Duodenal mucosa (tissue), 2 donors: ENCODE measurements around the gene RPS6KB2.
"Not testable (repeated sequence)": the region's sequence is repeated elsewhere in the genome, so short reads cannot be mapped to it uniquely, and the experiment has no call there.

Experiments used
- H3K27ac ChIP-seq: one replicate; pipeline ENCODE4 v1.7.0; 2013; ENCODE audit warnings: low read depth, low read length
- H3K27me3 ChIP-seq, 2 donors: one replicate each; pipeline ENCODE4 v1.7.0; 2013; ENCODE audit warnings: low read length in 2 of 2, control low read depth in 1 of 2; ENCODE audit not compliant: insufficient read depth in 2 of 2, control insufficient read depth in 1 of 2
- H3K36me3 ChIP-seq, 2 donors: one replicate each; pipeline ENCODE4 v1.7.0; 2013; ENCODE audit warnings: low read length in 2 of 2, control low read depth in 1 of 2; ENCODE audit not compliant: insufficient read depth in 2 of 2, control insufficient read depth in 1 of 2
- H3K4me1 ChIP-seq, 2 donors: one replicate each; pipeline ENCODE4 v1.7.0; 2013; ENCODE audit warnings: low read length in 2 of 2, control low read depth in 1 of 2; ENCODE audit not compliant: insufficient read depth in 2 of 2, control insufficient read depth in 1 of 2
- H3K4me3 ChIP-seq, 2 donors: one replicate each; pipeline ENCODE4 v1.7.0; 2013; ENCODE audit warnings: low read length in 2 of 2, low read depth in 1 of 2
- H3K9ac ChIP-seq, 2 donors: one replicate each; pipeline ENCODE4 v1.7.0; 2013; ENCODE audit warnings: low read length in 2 of 2, low read depth in 1 of 2
- H3K9me3 ChIP-seq, 2 donors: one replicate each; pipeline ENCODE4 v1.7.0; 2013; ENCODE audit warnings: low read length in 2 of 2, control low read depth in 1 of 2; ENCODE audit not compliant: control insufficient read depth in 1 of 2

RPS6KB2 gene

DNA sequence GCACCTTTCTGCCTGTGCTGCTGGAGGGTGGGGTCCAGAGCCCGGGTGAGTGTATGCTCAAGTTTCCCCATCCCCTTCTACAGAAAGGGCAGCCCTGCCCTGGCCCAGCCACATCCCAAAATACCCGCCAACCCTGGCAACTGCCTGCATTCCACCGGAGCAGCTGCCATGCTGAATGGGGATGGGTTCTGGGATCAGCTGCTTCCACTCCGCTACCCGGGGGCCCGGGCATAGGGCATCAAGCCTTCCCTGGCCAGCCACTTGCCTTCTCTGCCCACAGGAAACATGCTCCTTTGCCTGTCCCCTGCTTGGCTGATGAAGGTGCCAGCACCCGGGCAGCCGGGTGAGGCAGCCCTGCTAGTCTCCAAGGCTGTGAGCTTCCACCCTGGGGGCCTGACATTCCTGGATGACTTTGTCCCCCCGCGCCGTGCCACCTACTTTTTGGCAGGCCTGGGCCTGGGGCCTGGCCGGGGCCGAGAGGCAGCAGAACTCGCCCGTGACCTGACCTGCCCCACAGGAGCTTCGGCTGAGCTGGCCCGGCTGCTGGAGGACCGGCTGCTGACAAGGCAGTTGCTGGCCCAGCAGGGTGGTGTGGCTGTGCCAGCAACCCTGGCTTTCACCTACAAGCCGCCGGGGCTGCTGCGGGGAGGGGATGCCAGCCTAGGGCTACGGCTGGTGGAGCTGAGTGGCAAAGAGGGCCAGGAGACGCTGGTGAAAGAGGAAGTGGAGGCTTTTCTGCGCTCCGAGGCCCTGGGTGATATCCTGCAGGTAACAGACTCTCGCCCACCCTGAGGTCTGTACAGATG, 9.6 kb upstream of the RPS6KB2 start:
- Histone ChIP-seq H3K27ac (no peak overlapping the region), H3K9ac (no peak overlapping the region), H3K27me3 (no peaks in the 10 kb centered on the region), H3K9me3 (no peaks in the 10 kb centered on the region), H3K4me1 (peaks cover 19 to 27% of the 10 kb centered on the region in 2 donors), H3K4me3 (no peak overlapping the region), H3K36me3 (no peaks in the 10 kb centered on the region)

DNA sequence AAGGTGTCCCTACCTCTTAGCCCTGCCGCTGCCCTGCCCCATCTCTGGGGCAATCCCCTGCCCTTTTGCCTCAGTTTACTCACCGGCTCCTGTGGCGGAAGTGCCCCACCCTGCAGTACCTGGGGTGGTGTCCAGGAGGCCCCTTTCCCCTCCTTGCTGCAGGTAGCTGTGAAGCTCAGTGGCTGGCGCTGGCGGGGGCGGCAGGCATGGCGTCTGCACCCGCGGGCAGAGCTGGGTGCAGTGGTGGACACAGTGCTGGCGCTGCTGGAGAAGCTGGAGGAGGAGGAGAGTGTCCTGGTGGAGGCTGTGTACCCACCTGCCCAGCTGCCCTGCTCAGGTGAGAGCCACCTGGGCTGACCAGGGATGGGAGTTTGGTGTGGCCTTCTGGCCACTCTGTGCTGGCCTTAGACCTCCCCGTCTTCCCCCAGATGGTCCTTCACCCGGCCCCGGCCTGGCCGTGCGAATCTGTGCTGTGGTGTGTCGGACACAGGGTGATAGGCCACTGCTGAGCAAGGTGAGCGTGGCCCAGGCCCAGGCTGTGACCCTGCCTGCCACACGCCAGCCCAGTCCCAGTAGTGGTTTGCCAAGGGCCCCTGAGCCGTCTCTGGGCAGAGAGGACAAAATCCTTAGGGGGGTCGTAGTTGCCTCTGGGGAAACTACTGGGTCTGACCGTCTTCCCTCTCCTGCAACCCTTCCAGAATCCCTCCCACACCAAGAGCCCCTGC, 8.8 kb upstream of the RPS6KB2 start:
- H3K4me3 ChIP-seq, result no peak overlapping the region

DNA sequence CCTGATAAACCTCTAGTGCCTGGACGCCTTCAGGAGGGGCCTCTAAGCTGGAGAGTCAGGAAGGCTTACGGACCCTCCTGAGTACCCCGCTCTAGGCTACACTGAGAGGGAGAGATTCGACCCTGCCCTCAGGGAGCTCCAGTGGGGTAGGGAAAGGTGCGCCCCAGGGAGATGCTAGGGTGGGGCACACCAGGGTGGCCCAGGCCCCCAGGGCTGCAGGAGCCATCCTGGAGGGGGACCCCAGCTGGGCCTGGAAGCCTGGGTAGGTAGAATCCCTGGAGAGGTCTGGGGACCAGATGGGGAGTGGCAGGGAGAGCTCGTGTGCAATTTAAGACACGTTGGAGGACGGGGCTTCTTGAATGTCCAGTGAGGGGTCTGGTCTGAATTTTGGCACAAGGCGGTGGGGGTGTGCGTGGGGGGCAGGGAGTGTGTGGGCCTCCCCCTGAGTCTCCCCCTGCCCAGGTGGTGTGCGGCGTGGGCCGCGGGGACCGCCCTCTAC, 8.1 kb upstream of the RPS6KB2 start:
- Histone ChIP-seq H3K9ac (peak overlapping the region; percentile 39 to 60), H3K4me3 (peak overlapping the region; percentile 60 to 67), H3K36me3 (no peaks in the 10 kb centered on the region), H3K27me3 (no peaks in the 10 kb centered on the region), H3K27ac (peak overlapping the region; percentile 93), H3K9me3 (no peaks in the 10 kb centered on the region), H3K4me1 (peaks cover 16 to 21% of the 10 kb centered on the region in 2 donors)

More for the DNA sequence above, 8.8 kb upstream of the RPS6KB2 start:
- Histone ChIP-seq H3K9me3 (no peaks in the 10 kb centered on the region), H3K9ac (no peak overlapping the region), H3K4me1 (peaks cover 19 to 27% of the 10 kb centered on the region in 2 donors), H3K27me3 (no peaks in the 10 kb centered on the region), H3K36me3 (no peaks in the 10 kb centered on the region), H3K27ac (no peak overlapping the region)

DNA sequence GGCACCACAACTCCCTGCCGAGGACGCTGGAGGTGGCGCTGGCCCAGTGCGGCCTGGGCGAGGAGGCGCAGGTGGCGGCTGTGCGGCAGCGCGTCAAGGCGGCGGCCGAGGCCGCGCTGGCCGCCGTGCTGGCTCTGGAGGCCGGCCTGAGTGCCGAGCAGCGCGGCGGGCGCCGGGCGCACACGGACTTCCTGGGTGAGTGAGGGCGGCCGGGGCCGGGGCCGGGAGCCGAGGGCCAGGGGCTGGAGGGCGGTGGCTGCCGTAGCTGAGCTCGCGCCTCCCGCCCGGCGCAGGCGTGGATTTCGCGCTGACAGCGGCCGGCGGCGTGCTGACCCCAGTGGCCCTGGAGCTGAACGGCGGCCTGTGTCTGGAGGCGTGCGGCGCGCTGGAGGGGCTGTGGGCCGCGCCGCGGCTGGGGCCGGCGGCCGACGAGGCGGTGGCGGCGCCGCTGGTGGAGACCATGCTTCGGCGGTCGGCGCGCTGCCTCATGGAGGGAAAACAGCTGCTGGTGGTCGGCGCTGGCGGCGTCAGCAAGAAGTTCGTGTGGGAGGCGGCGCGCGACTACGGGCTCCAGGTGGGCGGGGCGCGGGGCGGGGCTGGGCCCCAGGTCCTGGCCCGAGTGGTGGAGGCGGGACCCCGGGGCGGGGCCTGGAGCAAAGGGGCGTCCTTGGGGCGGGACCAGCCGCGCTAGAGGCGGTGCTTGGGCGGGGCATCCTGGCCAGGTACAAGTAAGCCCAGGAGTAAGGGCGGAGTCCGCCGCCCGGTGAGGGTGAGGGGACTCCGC, 7.5 kb upstream of the RPS6KB2 start:
- peak overlapping the region; percentile 67 to 68 for H3K4me3 ChIP-seq
- peaks cover 14 to 20% of the 10 kb centered on the region in 2 donors for H3K4me1 ChIP-seq
- peak overlapping the region; percentile 39 to 60 for H3K9ac ChIP-seq

DNA sequence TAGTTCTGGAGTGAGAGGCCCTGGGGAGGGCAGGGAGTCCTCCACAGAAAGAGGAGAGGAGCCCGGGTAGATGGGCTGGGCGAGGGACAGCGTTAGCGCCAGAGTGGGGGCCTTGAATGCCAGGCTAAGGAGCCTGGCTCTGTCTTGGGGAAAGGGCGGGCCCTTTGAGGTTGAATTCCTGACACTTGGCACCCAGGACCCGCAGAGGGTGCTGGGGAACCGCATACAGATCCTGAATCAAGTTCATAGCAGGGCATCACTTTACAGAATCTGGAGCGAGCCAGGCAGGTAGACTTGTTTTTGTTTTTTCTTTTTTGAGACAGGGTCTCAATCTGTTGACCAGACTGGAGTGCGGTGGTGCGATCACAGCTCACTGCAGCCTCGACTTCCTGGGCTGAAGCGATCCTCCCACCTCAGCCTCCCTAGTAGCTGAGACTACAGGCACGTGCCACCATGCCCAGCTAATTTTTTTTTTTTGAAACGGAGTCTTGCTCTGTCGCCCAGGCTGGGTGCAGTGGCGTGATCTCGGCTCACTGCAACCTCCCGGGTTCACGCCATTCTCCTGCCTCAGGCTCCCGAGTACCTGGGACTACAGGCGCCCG, 6.8 kb upstream of the RPS6KB2 start:
- Histone ChIP-seq H3K4me1 (peaks cover 9 to 20% of the 10 kb centered on the region in 2 donors), H3K9ac (no peak overlapping the region), H3K9me3 (no peaks in the 10 kb centered on the region), H3K4me3 (peak overlapping the region; percentile 44 to 68), H3K27me3 (no peaks in the 10 kb centered on the region), H3K27ac (no peak overlapping the region), H3K36me3 (no peaks in the 10 kb centered on the region)

More for the DNA sequence above, 7.5 kb upstream of the RPS6KB2 start:
- Histone ChIP-seq H3K27ac (peak overlapping the region; percentile 93), H3K27me3 (no peaks in the 10 kb centered on the region), H3K9me3 (no peaks in the 10 kb centered on the region), H3K36me3 (no peaks in the 10 kb centered on the region)

DNA sequence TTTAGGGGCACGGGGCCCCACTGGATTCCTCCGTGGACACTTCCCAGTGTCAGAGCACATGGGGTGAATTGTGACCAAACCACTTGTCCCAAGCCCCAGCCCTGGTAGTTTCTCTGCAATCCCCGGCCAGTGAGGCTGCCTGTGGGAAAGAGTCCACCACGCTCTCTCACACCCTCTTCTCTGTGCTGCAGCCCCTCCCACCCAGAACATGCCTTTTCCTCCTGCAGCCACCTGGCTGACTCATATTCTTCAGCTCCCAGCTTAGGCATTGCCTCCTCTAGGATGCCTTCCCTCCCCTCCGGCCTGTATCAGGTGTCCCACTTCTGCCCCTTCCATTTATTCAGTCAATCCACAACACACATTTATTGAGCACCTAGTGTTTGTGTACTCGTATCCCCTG, 5.4 kb upstream of the RPS6KB2 start:
- H3K36me3 ChIP-seq, result no peaks in the 10 kb centered on the region
- peaks cover 5 to 26% of the 10 kb centered on the region in 2 donors for H3K4me1 ChIP-seq
- no peak overlapping the region for H3K9ac ChIP-seq
- no peaks in the 10 kb centered on the region for H3K27me3 ChIP-seq
- no peak overlapping the region for H3K4me3 ChIP-seq
- H3K27ac ChIP-seq, result no peak overlapping the region
- no peaks in the 10 kb centered on the region for H3K9me3 ChIP-seq

DNA sequence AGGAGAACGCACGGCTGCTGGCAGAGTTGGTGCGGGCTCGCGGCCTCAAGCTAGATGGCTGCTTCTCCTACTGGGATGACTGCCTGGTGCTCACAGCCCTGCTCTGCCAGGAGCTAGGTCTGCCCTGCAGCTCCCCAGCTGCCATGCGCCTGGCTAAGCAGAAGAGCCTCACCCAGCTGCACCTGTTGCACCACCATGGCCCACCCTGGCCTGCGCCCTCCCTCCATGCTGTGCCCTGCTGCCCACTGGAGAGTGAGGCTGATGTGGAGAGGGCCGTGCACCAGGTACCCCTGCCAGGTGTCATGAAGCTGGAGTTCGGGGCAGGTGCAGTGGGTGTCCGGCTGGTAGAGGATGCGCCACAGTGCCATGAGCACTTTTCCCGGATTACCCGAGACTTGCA, 4.8 kb upstream of the RPS6KB2 start:
- Histone ChIP-seq H3K4me3 (no peak overlapping the region), H3K4me1 (peaks cover 5 to 26% of the 10 kb centered on the region in 2 donors), H3K9me3 (no peaks in the 10 kb centered on the region), H3K9ac (no peak overlapping the region), H3K27ac (no peak overlapping the region), H3K27me3 (no peaks in the 10 kb centered on the region), H3K36me3 (no peaks in the 10 kb centered on the region)

DNA sequence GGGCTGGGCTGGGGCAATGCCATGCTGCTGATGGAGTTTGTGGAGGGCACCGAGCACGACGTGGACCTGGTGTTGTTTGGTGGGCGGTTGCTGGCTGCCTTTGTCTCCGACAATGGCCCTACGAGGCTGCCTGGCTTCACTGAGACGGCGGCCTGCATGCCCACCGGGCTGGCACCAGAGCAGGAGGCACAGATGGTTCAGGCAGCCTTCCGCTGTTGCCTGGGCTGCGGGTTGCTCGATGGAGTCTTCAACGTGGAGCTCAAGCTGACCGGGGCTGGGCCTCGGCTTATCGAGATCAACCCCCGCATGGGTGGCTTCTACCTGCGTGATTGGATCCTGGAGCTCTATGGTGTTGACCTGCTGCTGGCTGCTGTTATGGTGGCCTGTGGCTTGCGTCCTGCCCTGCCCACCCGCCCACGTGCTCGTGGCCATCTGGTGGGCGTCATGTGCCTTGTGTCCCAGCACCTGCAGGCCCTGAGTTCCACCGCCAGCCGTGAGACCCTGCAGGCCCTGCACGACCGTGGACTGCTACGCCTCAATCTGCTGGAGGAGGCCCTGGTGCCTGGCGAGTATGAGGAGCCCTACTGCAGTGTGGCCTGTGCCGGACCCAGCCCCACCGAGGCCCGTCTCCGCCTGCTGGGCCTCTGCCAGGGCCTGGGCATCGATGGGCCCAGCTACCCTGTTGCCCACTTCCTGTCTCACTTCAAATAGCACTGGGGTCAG, 4.2 kb upstream of the RPS6KB2 start:
- H3K4me1 ChIP-seq, result peaks cover 7 to 28% of the 10 kb centered on the region in 2 donors
- H3K9ac ChIP-seq, result no peak overlapping the region
- H3K9me3 ChIP-seq, result no peaks in the 10 kb centered on the region
- no peak overlapping the region for H3K4me3 ChIP-seq
- H3K27me3 ChIP-seq, result no peaks in the 10 kb centered on the region
- H3K36me3 ChIP-seq, result no peaks in the 10 kb centered on the region
- H3K27ac ChIP-seq, result no peak overlapping the region

DNA sequence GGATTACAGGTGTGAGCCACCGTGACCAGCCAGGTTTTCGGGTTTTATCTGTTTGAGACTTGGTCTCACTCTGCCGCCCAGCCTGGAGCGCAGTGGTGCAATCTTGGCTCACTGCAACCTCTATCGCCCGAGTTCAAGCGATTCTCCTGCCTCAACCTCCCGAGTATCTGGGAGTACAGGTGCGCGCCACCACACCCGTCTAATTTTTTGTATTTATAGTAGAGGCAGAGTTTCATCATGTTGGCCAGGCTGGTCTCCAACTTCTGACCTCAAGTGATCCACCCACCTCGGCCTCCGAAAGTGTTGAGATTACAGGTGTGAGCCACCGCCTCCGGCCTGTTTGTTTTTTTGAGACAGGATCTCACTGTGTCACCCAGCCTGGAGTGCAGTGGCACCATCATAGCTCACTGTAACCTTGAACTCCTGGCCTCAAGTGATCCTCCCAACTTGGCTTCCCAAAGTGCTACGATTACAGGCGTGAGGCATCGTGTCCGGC, 882 bp upstream of the RPS6KB2 start:
- Histone ChIP-seq H3K4me3 (peak overlapping the region; percentile 88 to 98), H3K36me3 (peaks cover 0 to 14% of the 10 kb centered on the region in 2 donors), H3K27ac (peak overlapping the region; percentile 74), H3K9ac (peak overlapping the region; percentile 93 to 97), H3K4me1 (peaks cover 8 to 19% of the 10 kb centered on the region in 2 donors)
- not testable (repeated sequence) for H3K27me3 ChIP-seq, H3K9me3 ChIP-seq
